Measurements from ENCODE around the gene EXOC7. TPM values are rescaled to one million over a fixed set of nuclear protein-coding genes. Genes with fewer than 3 reads are reported as not detected.
A peak's percentile ranks its signal among the peaks of the same experiment; 100 is the strongest.
"Not testable (repeated sequence)": the region's sequence is repeated elsewhere in the genome, so short reads cannot be mapped to it uniquely, and the experiment has no call there.

EXOC7 gene
- total RNA-seq, 2 experiments from 2014 or later = 63.3 to 66.0 TPM

DNA sequence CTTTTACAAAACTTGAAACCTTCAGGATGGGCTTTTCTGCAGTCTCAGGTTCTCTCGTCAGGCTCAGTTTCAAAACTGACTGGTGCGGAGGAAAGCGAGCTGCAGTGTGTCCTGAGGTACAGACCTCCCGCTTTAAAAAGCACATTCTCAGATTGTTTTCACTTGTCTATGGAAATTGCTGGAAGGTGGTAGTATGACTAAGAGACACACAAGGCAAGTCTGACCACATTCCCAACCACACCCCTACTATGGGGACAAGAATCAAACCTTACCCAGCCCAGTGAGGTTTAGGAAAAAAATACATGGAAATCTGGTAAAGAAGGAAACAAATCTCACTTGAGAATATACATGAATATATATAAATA lies 49.5 kb downstream of the EXOC7 start:
- Mint-ChIP-seq H3K9me3 (no peaks in the 10 kb centered on the region), H3K27ac (no peak overlapping the region), H3K4me1 (ENCODE audit: low read depth) (peaks cover 32% of the 10 kb centered on the region), H3K4me3 (no peak overlapping the region), H3K36me3 (peaks cover 45% of the 10 kb centered on the region), H3K27me3 (no peaks in the 10 kb centered on the region)
- CTCF ChIA-PET = interaction anchor here (0.6 to 0.9 kb wide), 4 partner anchors 40 to 355 kb away, joined by 3 to 4 read pairs (median 4); no protein-coding TSS in a partner anchor
- intact Hi-C loops (cut with micrococcal nuclease) = no loop called here
- DNase-seq = no peak
- POLR2A ChIA-PET = interaction anchor here (1.0 to 2.0 kb wide), 3 partner anchors 9 to 26 kb away, joined by 3 to 6 read pairs (median 3); no protein-coding TSS in a partner anchor

DNA sequence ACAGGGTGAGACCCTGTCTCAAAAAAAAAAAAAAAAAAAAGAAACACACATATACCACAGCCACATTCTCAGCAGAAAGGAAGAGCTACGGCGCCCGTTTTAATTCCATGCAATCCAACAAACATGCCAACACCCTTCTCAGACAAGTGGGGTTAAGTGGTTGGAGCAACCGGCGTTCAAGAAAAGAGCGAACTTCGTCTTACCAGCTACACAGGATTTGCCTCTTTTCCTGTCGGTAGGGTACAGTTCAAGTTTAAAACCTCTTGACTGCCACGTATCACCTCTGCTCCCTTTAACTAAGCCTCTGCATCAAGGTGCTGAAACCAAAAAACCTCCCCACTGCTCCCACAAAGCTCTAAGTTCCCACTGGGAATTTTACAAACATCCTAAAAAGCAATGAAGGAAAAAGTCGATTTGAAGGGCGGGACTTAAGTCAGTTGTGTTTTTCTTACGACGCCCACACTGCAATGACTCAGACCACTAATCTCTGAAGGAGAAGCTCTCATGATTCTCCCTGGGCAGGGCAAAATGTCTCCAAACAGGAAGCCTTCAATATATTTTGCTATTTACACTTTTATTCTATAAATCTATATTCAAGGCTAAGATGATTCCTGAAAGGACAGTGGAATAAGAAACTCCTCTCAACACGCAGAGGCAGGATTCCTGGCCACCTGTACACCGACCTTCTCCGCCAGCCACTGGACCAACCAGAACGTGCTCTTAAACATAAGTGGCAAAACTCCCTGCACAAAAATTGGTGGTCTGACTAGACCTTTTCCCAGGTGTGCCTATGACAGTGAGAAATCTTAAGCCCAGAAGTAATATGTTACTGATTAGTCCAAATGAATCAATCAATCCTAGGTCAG lies 50.1 kb downstream of the EXOC7 start:
- H3K4me3 Mint-ChIP-seq = no peak overlapping the region
- intact Hi-C loops (cut with micrococcal nuclease) = no loop called here
- POLR2A ChIA-PET = interaction anchor here (0.5 to 2.0 kb wide), 4 partner anchors 9 to 164 kb away, joined by 3 to 6 read pairs (median 4); no protein-coding TSS in a partner anchor
- H3K4me1 Mint-ChIP-seq (ENCODE audit: low read depth) = peaks cover 36% of the 10 kb centered on the region
- H3K27ac Mint-ChIP-seq = peak overlapping the region; percentile 31
- CTCF ChIA-PET = interaction anchor here (0.6 to 1.2 kb wide), 5 partner anchors 39 to 355 kb away, joined by 3 to 5 read pairs (median 4); partner anchors contain the start of gene PRPSAP1
- no peaks in the 10 kb centered on the region for H3K27me3 Mint-ChIP-seq
- H3K36me3 Mint-ChIP-seq = peaks cover 44% of the 10 kb centered on the region
- no peaks in the 10 kb centered on the region for H3K9me3 Mint-ChIP-seq
- peak; percentile 46 for DNase-seq

DNA sequence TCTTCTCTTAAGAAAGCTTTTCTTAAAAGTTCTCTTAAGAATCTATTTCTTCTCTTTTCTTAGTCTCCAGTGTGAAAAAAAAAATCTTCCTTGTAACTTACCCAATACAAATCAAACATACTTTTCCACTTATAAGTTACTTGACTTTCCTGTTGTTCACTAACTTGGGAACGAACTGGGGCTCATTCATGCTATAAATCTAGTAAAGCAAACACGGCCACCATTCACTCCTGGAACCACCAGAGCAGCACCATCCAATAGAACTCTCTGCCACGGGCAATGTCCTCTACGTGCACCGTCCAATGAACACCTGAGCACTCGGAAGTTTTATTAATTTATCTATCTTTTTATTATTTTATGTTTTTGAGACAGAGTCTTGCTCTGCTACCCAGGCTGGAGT lies 52.0 kb downstream of the EXOC7 start:
- H3K36me3 Mint-ChIP-seq = peaks cover 42% of the 10 kb centered on the region
- no peak overlapping the region for H3K27ac Mint-ChIP-seq
- H3K4me3 Mint-ChIP-seq = no peak overlapping the region
- intact Hi-C loops (cut with micrococcal nuclease) = no loop called here
- POLR2A ChIA-PET = no interaction called here
- no peaks in the 10 kb centered on the region for H3K27me3 Mint-ChIP-seq
- no peak for DNase-seq
- CTCF ChIA-PET = interaction anchor here (1.0 to 1.2 kb wide), 2 partner anchors 26 to 46 kb away, joined by 3 to 4 read pairs; no protein-coding TSS in a partner anchor
- H3K4me1 Mint-ChIP-seq (ENCODE audit: low read depth) = peaks cover 36% of the 10 kb centered on the region
- no peaks in the 10 kb centered on the region for H3K9me3 Mint-ChIP-seq

DNA sequence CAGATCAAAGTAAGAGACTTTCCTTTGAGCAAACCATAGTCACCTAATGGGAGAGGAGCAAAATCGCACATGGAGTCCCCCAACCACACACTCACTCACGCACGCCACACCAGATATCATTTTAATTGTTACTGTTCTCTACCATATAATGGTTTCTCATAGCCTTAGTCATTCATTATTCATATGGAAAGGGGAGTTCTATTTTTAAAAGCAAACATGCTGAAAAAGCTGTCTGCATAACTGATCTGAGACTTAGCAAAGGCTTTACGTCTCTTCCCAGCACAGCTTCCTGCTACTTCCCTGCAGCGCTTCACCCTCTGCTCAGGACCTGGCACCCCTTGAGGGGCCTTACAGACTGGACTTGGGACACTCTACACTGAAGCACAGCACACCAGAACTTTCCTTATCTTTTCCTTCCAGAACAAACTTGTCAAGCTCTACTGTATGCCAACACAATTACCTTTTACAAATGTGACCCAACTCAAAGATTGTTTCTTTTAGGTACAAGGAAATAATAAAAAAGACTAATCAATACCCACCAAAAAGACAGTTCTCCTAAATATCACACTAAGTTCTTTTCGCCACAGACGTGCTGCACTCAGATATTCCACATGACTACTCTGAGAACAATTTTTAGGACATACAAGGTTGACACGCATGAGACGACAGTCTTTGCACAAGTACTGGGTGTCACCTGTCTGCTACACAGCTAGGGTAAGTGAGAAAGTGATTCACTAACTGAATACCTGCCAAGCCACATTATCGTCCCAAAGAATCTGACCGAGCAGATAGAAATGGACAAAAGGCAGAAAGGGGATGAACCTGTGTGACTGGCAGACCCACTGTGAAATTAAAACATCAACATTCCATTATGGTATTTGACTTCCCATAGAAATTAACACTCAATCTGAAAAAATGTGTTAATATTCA lies 52.8 kb downstream of the EXOC7 start:
- POLR2A ChIA-PET = no interaction called here

DNA sequence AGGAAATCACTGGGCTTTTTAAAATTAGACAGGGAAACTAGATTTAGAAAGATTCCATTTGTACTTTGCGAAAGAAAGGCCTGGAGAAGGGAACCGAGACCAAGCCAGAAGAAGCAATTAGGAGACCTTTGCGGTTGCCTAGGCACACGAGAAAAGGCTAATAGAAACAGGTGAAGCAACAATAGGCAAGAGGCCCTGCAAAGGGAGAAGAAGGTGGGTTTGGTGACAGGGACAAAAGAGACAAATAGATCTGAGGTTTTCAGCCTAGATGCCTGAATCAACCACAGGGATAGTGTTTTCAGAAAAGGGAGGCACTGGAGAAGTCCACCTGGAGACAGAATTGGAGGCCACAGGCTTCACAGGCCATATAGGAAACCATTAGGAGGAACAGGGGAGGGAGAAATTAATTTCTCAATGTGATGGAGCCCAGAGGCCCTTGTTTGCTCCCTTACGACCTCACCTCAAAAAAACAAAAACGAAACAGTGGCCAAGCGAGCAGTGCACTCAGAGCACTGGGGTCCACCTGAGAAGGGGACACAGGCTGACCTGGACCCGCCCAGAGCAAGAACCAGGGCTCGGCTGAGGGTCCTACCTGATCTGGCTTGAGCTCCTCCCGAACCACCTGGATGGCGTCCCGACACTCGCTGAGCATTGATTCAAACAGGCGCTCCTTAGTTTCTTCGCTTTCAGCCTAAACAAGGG lies 53.6 kb downstream of the EXOC7 start:
- ChIA-PET CTCF (interaction anchor here (0.8 to 1.1 kb wide), 2 partner anchors 36 to 358 kb away, joined by 3 to 4 read pairs; no protein-coding TSS in a partner anchor), POLR2A (no interaction called here)
- Mint-ChIP-seq H3K27me3 (no peaks in the 10 kb centered on the region), H3K36me3 (peaks cover 47% of the 10 kb centered on the region), H3K9me3 (no peaks in the 10 kb centered on the region), H3K27ac (no peak overlapping the region), H3K4me1 (ENCODE audit: low read depth) (peaks cover 36% of the 10 kb centered on the region), H3K4me3 (no peak overlapping the region)
- intact Hi-C loops (cut with micrococcal nuclease) = loop anchor here (2.0 kb wide), 1 partner anchor 17 kb away; no protein-coding TSS in a partner anchor
- DNase-seq = no peak

More for the DNA sequence above, 52.8 kb downstream of the EXOC7 start:
- H3K36me3 Mint-ChIP-seq = peaks cover 42% of the 10 kb centered on the region
- CTCF ChIA-PET = interaction anchor here (1.0 to 1.2 kb wide), 2 partner anchors 26 to 46 kb away, joined by 3 to 4 read pairs; no protein-coding TSS in a partner anchor
- intact Hi-C loops (cut with micrococcal nuclease) = no loop called here
- H3K4me3 Mint-ChIP-seq = no peak overlapping the region
- H3K4me1 Mint-ChIP-seq (ENCODE audit: low read depth) = peaks cover 36% of the 10 kb centered on the region
- H3K27ac Mint-ChIP-seq = peak overlapping the region; percentile 32
- no peaks in the 10 kb centered on the region for H3K9me3 Mint-ChIP-seq
- H3K27me3 Mint-ChIP-seq = no peaks in the 10 kb centered on the region
- DNase-seq = no peak

DNA sequence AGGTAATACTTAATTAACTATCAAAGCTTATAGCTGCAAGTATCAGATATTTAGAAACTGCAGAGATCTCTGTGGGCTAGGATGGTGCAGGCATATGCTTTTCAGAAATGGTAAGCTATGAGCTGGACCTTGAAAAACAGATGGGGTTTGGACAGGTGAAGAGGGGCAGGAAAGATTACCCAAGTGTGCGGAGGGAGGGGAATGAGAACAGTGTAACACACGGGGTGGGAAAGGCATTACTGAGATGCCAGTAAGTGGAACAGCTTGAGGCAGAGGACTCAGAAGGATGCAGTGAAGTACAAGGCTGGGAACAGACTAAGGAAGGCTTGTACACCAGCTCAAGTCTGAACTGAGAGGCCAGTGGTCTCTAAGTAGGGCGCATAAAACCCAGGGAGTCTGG lies 54.3 kb downstream of the EXOC7 start:
- H3K27me3 Mint-ChIP-seq = no peaks in the 10 kb centered on the region
- ChIA-PET POLR2A (no interaction called here), CTCF (interaction anchor here (0.8 to 1.1 kb wide), 2 partner anchors 35 to 359 kb away, joined by 3 to 4 read pairs; no protein-coding TSS in a partner anchor)
- intact Hi-C loops (cut with micrococcal nuclease) = loop anchor here (2.0 kb wide), 1 partner anchor 18 kb away; no protein-coding TSS in a partner anchor
- peak overlapping the region; percentile 10 for H3K27ac Mint-ChIP-seq
- H3K36me3 Mint-ChIP-seq = peaks cover 55% of the 10 kb centered on the region
- H3K9me3 Mint-ChIP-seq = no peaks in the 10 kb centered on the region
- no peak for DNase-seq
- no peak overlapping the region for H3K4me3 Mint-ChIP-seq
- H3K4me1 Mint-ChIP-seq (ENCODE audit: low read depth) = peaks cover 36% of the 10 kb centered on the region

DNA sequence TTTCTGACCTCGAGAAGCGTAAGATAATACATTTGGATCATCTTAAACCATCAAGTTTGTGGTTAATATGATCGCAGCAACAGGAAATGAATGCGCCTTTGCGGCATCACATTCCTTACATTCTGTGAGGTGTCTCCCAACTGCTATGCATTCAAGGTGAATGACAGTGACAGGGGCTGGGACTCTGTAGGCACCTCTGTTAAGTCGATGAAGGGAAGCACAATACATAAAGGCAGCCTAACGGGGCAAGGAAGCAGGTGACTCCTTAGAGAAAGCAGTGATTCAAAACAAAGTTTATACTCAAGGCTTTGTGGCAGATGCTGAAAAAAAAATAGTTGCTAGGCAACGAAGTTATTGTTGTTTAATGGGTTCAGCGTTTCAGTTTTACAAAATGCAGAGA lies 54.9 kb downstream of the EXOC7 start:
- CTCF ChIA-PET = no interaction called here
- intact Hi-C loops (cut with micrococcal nuclease) = loop anchor here (2.0 kb wide), 1 partner anchor 18 kb away; no protein-coding TSS in a partner anchor

DNA sequence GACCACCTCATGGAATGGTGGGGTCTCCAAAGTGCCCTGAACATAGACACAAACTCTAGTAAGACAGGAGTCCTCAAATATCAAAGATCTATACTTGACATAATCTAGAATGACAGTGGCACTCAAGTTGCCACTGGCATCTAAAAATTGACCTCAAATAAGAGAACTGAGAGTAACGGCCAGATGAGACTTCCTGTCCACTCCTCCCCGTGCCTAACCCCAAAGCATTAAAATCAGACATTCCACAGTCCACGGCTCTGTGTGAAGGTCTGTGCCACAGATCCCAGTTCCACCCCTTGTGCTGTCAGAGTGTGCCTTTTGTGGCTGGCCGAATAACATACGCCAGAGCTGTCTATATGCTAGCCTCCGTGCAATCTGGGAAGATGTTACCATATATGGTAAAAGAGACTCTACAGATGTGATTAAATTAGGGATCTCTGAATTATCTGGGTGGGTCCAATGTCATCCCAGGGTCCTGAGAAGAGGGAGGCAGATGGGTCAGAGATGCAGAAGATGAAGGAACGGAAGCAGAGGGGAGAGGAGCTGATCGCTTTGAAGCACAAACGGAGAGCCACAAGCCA lies 55.5 kb downstream of the EXOC7 start:
- no peak for DNase-seq
- H3K36me3 Mint-ChIP-seq = peaks cover 56% of the 10 kb centered on the region
- H3K9me3 Mint-ChIP-seq = no peaks in the 10 kb centered on the region
- intact Hi-C loops (cut with micrococcal nuclease) = loop anchor here (2.0 kb wide), 1 partner anchor 19 kb away; no protein-coding TSS in a partner anchor
- peaks cover 25% of the 10 kb centered on the region for H3K4me1 Mint-ChIP-seq (ENCODE audit: low read depth)
- H3K4me3 Mint-ChIP-seq = no peak overlapping the region
- CTCF ChIA-PET = no interaction called here
- no peaks in the 10 kb centered on the region for H3K27me3 Mint-ChIP-seq
- POLR2A ChIA-PET = no interaction called here
- H3K27ac Mint-ChIP-seq = no peak overlapping the region

More for the DNA sequence above, 54.9 kb downstream of the EXOC7 start:
- POLR2A ChIA-PET = no interaction called here
- DNase-seq = no peak
- Mint-ChIP-seq H3K27me3 (no peaks in the 10 kb centered on the region), H3K36me3 (peaks cover 54% of the 10 kb centered on the region), H3K4me1 (ENCODE audit: low read depth) (peaks cover 31% of the 10 kb centered on the region), H3K4me3 (no peak overlapping the region), H3K9me3 (no peaks in the 10 kb centered on the region), H3K27ac (peak overlapping the region; percentile 7)

DNA sequence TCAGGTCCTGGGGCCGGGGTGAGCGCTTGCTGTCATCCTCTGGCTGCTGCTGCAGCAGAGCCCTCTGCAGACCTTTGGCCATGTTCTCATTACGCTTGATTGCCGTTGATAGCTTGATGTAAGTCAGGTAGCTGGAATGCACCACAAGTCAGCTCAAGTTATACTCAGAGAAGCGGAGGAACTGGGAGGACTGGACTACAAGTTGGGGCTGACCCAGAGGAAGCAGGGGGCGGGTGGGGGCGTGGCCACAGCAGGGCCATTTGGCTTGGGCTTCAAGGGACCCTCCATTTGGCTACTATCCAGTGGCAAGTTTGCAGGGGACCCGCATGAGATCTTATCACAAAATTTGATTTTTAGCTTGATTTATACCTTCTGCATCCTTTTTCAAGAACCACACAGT lies 57.5 kb downstream of the EXOC7 start:
- intact Hi-C loops (cut with micrococcal nuclease) = no loop called here
- Mint-ChIP-seq H3K4me3 (no peak overlapping the region), H3K4me1 (ENCODE audit: low read depth) (peaks cover 21% of the 10 kb centered on the region), H3K9me3 (no peaks in the 10 kb centered on the region), H3K27ac (no peak overlapping the region), H3K36me3 (peaks cover 62% of the 10 kb centered on the region), H3K27me3 (no peaks in the 10 kb centered on the region)
- CTCF ChIA-PET = no interaction called here
- DNase-seq = no peak
- POLR2A ChIA-PET = no interaction called here

DNA sequence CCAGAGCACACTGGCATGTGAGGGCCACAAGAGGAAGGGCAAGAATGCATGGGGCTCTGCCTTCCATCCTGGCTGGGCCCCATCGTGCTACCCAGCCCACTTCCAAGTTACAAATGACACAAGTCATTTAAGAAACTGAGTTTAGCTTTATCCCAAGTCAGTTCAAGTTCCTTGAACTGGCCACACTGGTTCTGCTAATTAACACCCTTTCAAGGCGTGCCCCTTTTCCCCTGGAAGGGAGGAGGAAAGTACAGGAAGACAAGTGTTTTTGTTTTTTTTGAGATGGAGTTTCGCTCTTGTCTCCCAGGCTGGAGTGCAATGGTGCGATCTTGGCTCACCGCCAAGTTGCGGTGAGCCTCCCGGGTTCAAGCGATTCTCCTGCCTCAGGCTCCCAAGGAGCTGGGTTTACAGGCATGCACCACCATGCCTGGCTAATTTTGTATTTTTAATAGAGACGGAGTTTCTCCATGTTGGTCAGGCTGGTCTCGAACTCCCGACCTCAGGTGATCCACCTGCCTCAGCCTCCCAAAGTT lies 59.0 kb downstream of the EXOC7 start:
- H3K27me3 Mint-ChIP-seq; intact Hi-C loops (cut with micrococcal nuclease); H3K27ac Mint-ChIP-seq; H3K9me3 Mint-ChIP-seq; CTCF ChIA-PET; H3K4me3 Mint-ChIP-seq; DNase-seq; H3K4me1 Mint-ChIP-seq (ENCODE audit: low read depth): not testable (repeated sequence)
- peaks cover 58% of the 10 kb centered on the region for H3K36me3 Mint-ChIP-seq
- POLR2A ChIA-PET = interaction anchor here (1.3 kb wide), 1 partner anchor 9 kb away, joined by 3 read pairs; no protein-coding TSS in a partner anchor

DNA sequence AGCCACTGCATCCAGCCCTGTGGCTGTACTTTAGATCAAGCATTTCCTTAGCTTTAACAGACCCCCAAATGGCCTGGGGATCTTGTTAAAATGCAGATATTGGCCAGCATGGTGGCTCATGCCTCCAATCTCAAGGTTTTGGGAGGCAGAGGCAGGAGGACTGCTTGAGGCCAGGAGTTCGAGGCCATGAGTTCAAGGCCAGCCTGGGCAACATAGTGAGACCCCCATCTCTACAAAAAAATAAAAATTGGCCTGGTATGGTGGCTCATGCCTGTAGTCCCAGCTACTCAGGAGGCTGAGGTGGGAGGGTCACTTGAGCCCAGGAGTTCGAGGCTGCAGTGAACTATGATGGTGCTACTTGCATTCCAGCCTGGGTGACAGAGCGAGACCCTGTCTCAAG lies 60.7 kb downstream of the EXOC7 start:
- H3K4me3 Mint-ChIP-seq; intact Hi-C loops (cut with micrococcal nuclease); H3K4me1 Mint-ChIP-seq (ENCODE audit: low read depth); DNase-seq; H3K9me3 Mint-ChIP-seq; H3K27ac Mint-ChIP-seq; CTCF ChIA-PET; H3K27me3 Mint-ChIP-seq: not testable (repeated sequence)
- POLR2A ChIA-PET = interaction anchor here (0.7 kb wide), 1 partner anchor 31 kb away, joined by 3 read pairs; no protein-coding TSS in a partner anchor
- H3K36me3 Mint-ChIP-seq = peaks cover 61% of the 10 kb centered on the region

Measured in activated CD4-positive, alpha-beta memory T cell treated with anti-CD3 and anti-CD28 coated beads for 36 hours (primary cell).